ENCODE data around the gene NEK10. TPM values are rescaled to one million over a fixed set of nuclear protein-coding genes. Genes with fewer than 3 reads are reported as not detected.

The NEK10 gene
- total RNA-seq, 1 experiment from 2014 or later, result 0.66 TPM

DNA sequence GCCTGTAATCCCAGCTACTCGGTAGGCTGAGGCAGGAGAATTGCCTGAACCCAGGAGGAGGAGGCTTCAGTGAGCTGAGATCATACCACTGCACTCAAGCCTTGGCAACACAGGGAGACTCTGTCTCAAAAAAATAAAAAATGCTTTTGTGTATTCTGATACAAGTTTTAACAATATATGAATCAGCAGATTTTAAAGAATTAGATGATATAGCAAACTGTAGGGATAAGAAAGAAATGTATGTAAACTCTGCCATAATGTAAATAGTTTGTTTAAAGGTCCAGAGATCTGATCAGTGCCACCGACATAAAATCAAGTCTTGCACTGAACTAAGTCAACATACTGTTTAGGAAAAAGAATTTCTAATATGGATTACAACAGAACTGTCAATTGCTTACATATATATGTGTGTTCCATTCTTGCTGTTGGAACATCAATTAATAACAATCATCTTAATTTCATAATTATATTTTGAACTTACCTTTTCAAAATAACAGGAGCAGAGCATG, 208.3 kb downstream of the NEK10 start:
- no peak overlapping the region for H2BK20ac ChIP-seq (ENCODE audit: low read depth, low read length, poor library complexity, severe bottlenecking)
- H2BK120ac ChIP-seq (ENCODE audit: low read depth, low read length, poor library complexity, severe bottlenecking), result no peak overlapping the region
- H3K9ac ChIP-seq (ENCODE audit: extremely low read depth, insufficient read length, low read length), result no peak overlapping the region
- Mint-ChIP-seq H3K9me3 (peaks cover 0 to 3% of the 10 kb centered on the region in 2 experiments; a peak in 1 of 5 replicates), H3K36me3 (ENCODE audit: insufficient read depth in 1 of 3, low read depth in 3 of 3) (no peaks in the 10 kb centered on the region), H3K27ac (no peak overlapping the region), H3K4me1 (no peaks in the 10 kb centered on the region), H3K27me3 (ENCODE audit: low read depth) (no peaks in the 10 kb centered on the region), H3K4me3 (no peak overlapping the region)
- H2AFZ ChIP-seq (ENCODE audit: low read length), result no peak overlapping the region
- H3K18ac ChIP-seq (ENCODE audit: insufficient read length, low read depth, low read length), result no peak overlapping the region
- H4K8ac ChIP-seq (replicated peaks; ENCODE audit: insufficient read length, low read depth, low read length), result no peak overlapping the region
- no peaks in the 10 kb centered on the region for H3K27me3 ChIP-seq (ENCODE audit: insufficient read depth, low read length)
- TF ChIP-seq, protein P1, sequence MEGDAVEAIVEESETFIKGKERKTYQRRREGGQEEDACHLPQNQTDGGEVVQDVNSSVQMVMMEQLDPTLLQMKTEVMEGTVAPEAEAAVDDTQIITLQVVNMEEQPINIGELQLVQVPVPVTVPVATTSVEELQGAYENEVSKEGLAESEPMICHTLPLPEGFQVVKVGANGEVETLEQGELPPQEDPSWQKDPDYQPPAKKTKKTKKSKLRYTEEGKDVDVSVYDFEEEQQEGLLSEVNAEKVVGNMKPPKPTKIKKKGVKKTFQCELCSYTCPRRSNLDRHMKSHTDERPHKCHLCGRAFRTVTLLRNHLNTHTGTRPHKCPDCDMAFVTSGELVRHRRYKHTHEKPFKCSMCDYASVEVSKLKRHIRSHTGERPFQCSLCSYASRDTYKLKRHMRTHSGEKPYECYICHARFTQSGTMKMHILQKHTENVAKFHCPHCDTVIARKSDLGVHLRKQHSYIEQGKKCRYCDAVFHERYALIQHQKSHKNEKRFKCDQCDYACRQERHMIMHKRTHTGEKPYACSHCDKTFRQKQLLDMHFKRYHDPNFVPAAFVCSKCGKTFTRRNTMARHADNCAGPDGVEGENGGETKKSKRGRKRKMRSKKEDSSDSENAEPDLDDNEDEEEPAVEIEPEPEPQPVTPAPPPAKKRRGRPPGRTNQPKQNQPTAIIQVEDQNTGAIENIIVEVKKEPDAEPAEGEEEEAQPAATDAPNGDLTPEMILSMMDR (conservative IDR thresholded peaks at IDR 0.05), result no peak
- H4K20me1 ChIP-seq (ENCODE audit: control insufficient read depth, insufficient read depth, insufficient read length), result no peaks in the 10 kb centered on the region
- no peak overlapping the region for H3K56ac ChIP-seq (ENCODE audit: insufficient read length, low read depth, low read length)
- no peaks in the 10 kb centered on the region for H3K79me2 ChIP-seq (ENCODE audit: insufficient read depth, low read length)
- no peak overlapping the region for H4K5ac ChIP-seq (ENCODE audit: insufficient read length, low read depth, low read length)
- H3K4me1 ChIP-seq (ENCODE audit: insufficient read depth, low read length), result no peaks in the 10 kb centered on the region
- H3K4ac ChIP-seq (ENCODE audit: low read depth, low read length), result no peak overlapping the region
- H3K23ac ChIP-seq (ENCODE audit: insufficient read length, low read depth, low read length), result no peak overlapping the region
- no peak overlapping the region for H4K91ac ChIP-seq (ENCODE audit: insufficient read length, low read depth, low read length)
- H3K9me3 ChIP-seq (ENCODE audit: control insufficient read depth, low read depth, low read length), result no peaks in the 10 kb centered on the region
- H3K4me2 ChIP-seq (ENCODE audit: insufficient read depth, insufficient read length, low read length), result no peak overlapping the region
- H3T11ph ChIP-seq (ENCODE audit: low read length), result no peak overlapping the region
- no peak for DNase-seq
- H3K14ac ChIP-seq (ENCODE audit: insufficient read depth, low read length), result no peak overlapping the region
- no peaks in the 10 kb centered on the region for H3K79me1 ChIP-seq (ENCODE audit: insufficient read depth, low read depth, low read length, poor library complexity, severe bottlenecking)
- H2BK12ac ChIP-seq (ENCODE audit: insufficient read length, low read depth, low read length), result no peak overlapping the region
- no peaks in the 10 kb centered on the region for H3K23me2 ChIP-seq (ENCODE audit: insufficient read length, low read depth, low read length, poor library complexity, severe bottlenecking)
- no peak overlapping the region for H2BK15ac ChIP-seq (ENCODE audit: low read depth, low read length)
- H2BK5ac ChIP-seq (ENCODE audit: insufficient read length, low read length), result no peak overlapping the region
- H2AK5ac ChIP-seq (ENCODE audit: insufficient read length, low read length), result no peak overlapping the region
- no CpG with 5 or more reads among the region's 2 CpGs for WGBS (ENCODE audit: extremely low coverage, insufficient read length, low lambda C conversion rate)
- H3K27ac ChIP-seq (ENCODE audit: insufficient read length, low read depth, low read length), result no peak overlapping the region

Data from H9 (cell line).